ENCODE data around the gene HDAC2.
"Not testable (repeated sequence)": the region's sequence is repeated elsewhere in the genome, so short reads cannot be mapped to it uniquely, and the experiment has no call there.

Gene HDAC2

GRCh38 chr6:113923526-113923925 lies 47.4 kb downstream of the HDAC2 start:
- in situ Hi-C loops (cut with MboI; ENCODE audit: low pct_unique_long_range_greater_than_20kb, low sequenced_read_pairs, unreplicated experiment), result loop anchor here (25.0 kb wide), 1 partner anchor 1736 kb away; no protein-coding TSS in a partner anchor
- TF ChIP-seq CTCF (IDR thresholded peaks at IDR 0.05; ENCODE audit: extremely low read depth, insufficient read depth, missing control alignments), result no peak
- no peak for DNase-seq (ENCODE audit: low spot score)

- in situ Hi-C loops (cut with MboI; ENCODE audit: low pct_unique_long_range_greater_than_20kb, low sequenced_read_pairs, unreplicated experiment), result loop anchor here (25.0 kb wide), 1 partner anchor 1734 kb away; no protein-coding TSS in a partner anchor
- no peak for DNase-seq (ENCODE audit: low spot score)
- TF ChIP-seq CTCF (IDR thresholded peaks at IDR 0.05; ENCODE audit: extremely low read depth, insufficient read depth, missing control alignments), result no peak
These were observed 49.5 kb downstream of the HDAC2 start for GRCh38 chr6:113921299-113921904.

GRCh38 chr6:113920663-113921267 lies 50.2 kb downstream of the HDAC2 start:
- in situ Hi-C loops (cut with MboI; ENCODE audit: low pct_unique_long_range_greater_than_20kb, low sequenced_read_pairs, unreplicated experiment), result loop anchor here (25.0 kb wide), 1 partner anchor 1733 kb away; no protein-coding TSS in a partner anchor
- TF ChIP-seq CTCF (IDR thresholded peaks at IDR 0.05; ENCODE audit: extremely low read depth, insufficient read depth, missing control alignments), result no peak
- no peak for DNase-seq (ENCODE audit: low spot score)

GRCh38 chr6:113910285-113910684 lies 60.7 kb downstream of the HDAC2 start:
- in situ Hi-C loops (cut with MboI; ENCODE audit: low pct_unique_long_range_greater_than_20kb, low sequenced_read_pairs, unreplicated experiment), result loop anchor here (25.0 kb wide), 1 partner anchor 1723 kb away; no protein-coding TSS in a partner anchor
- not testable (repeated sequence) for DNase-seq (ENCODE audit: low spot score)

GRCh38 chr6:113909224-113909856 lies 61.6 kb downstream of the HDAC2 start:
- DNase-seq (ENCODE audit: low spot score), result peak; percentile 63
- in situ Hi-C loops (cut with MboI; ENCODE audit: low pct_unique_long_range_greater_than_20kb, low sequenced_read_pairs, unreplicated experiment), result loop anchor here (10.0 to 25.0 kb wide), 2 partner anchors 1125 to 1722 kb away; no protein-coding TSS in a partner anchor
- peak; percentile 58 for TF ChIP-seq CTCF (IDR thresholded peaks at IDR 0.05; ENCODE audit: extremely low read depth, insufficient read depth, missing control alignments)

- in situ Hi-C loops (cut with MboI; ENCODE audit: low pct_unique_long_range_greater_than_20kb, low sequenced_read_pairs, unreplicated experiment), result loop anchor here (10.0 to 25.0 kb wide), 2 partner anchors 1124 to 1722 kb away; no protein-coding TSS in a partner anchor
- TF ChIP-seq CTCF (IDR thresholded peaks at IDR 0.05; ENCODE audit: extremely low read depth, insufficient read depth, missing control alignments), result no peak
- no peak for DNase-seq (ENCODE audit: low spot score)
These were observed 62.1 kb downstream of the HDAC2 start for GRCh38 chr6:113908801-113909200.
